HUES64 (cell line): ENCODE measurements around the gene ERG28.
"Not testable (repeated sequence)": the region's sequence is repeated elsewhere in the genome, so short reads cannot be mapped to it uniquely, and the experiment has no call there.

Source experiments
- H3K27ac ChIP-seq: 2 replicates; pipeline ENCODE4 v1.7.0; 2013; ENCODE audit warnings: low read depth, low read length, inconsistent platforms
- H3K27me3 ChIP-seq: 2 replicates; pipeline ENCODE4 v1.6.1; 2013; ENCODE audit warnings: mild to moderate bottlenecking, low read length; ENCODE audit not compliant: insufficient read depth
- H3K36me3 ChIP-seq: 2 replicates; pipeline ENCODE4 v1.6.1; 2013; ENCODE audit warnings: mild to moderate bottlenecking, low read length; ENCODE audit not compliant: insufficient read depth
- H3K4me1 ChIP-seq: 2 replicates; pipeline ENCODE4 v1.6.1; 2013; ENCODE audit warnings: mild to moderate bottlenecking, low read length, moderate library complexity; ENCODE audit not compliant: insufficient read depth
- H3K4me3 ChIP-seq: 2 replicates; pipeline ENCODE4 v1.5.1; 2013; ENCODE audit warnings: mild to moderate bottlenecking, low read length, moderate library complexity
- H3K9ac ChIP-seq: 2 replicates; pipeline ENCODE4 v1.6.1; 2013; ENCODE audit warnings: mild to moderate bottlenecking, low read depth, low read length
- H3K9me3 ChIP-seq: 2 replicates; pipeline ENCODE4 v1.6.1; 2013; ENCODE audit warnings: low read depth, low read length; ENCODE audit not compliant: insufficient read depth
- WGBS: fragments of 150-250, 120-280 bp; methylation state at CpG from one replicate; pipeline ENCODE4 v1.1.7; 2013; ENCODE audit warnings: missing lambda C conversion rate; 5-methylcytosine and 5-hydroxymethylcytosine counted together

The ERG28 gene

DNA sequence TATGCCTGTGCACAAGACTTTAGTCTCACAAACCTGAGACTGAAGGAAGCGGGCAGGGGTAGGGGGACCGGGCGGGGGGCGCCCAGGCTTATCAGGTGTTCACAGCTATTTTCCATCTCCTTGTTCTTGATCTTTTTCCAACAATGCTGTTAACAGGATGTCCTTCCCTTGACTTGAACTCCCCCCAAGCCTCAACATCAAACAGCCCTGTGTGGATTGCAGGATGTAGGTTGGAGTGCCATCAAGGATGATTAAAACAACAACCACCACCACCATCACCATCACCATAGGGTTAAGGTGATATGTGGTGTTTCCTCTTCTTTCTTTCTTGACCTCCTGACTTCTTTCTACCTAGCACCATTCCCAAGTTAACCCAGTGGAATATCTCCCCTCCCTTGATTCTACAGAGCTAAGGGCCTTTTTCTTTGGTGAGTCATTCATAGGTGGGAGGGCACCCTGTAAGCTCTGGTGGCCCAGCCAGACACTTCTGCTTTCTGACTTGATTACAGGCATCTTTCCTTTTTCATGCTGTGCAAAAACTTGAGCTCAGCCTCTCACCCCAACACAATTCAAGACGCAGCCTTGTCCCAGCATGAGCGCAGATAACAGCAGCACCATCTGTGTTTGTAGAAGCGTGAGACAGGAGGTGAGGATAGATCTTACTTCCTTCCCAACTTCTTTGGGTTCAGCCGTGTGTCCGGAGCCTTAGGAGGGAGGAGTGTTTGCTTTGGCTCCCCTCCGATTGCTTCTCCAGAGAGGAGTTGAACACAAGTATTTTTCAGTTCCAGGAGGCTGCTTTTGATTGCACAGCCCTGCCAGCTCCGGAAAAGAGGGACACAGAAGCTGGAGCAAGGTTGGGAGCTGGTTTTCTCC, 55.5 kb downstream of the ERG28 start:
- H3K9me3 ChIP-seq = no peaks in the 10 kb centered on the region
- H3K9ac ChIP-seq = no peak overlapping the region
- no peaks in the 10 kb centered on the region for H3K27me3 ChIP-seq
- 84% methylated on average over 11 of the region's 11 CpGs for WGBS
- no peaks in the 10 kb centered on the region; the same call in 1 of the 2 replicates for H3K4me1 ChIP-seq
- H3K4me3 ChIP-seq = no peak overlapping the region
- H3K36me3 ChIP-seq = no peaks in the 10 kb centered on the region
- H3K27ac ChIP-seq = no peak overlapping the region

DNA sequence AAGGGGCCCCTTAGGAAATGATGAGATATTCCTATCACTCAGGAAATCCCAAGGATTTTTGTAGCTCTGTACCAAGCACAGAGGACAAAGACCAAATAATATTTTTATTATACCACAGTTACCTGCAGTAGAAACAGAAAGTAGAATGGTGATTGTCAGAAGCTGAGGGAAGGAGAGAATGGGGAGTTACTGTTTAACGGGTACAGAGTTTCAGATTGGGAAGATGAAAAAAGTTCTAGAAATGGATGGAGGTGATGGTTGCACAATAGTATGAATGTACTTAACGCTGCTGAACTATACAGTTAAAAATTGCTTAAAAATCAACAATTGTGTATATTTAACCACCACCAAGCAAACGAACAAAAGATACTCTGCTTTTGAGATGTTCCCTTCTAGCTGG, 58.2 kb downstream of the ERG28 start:
- Histone ChIP-seq H3K27me3 (no peaks in the 10 kb centered on the region), H3K4me1 (no peaks in the 10 kb centered on the region; the same call in 1 of the 2 replicates), H3K27ac (no peak overlapping the region), H3K4me3 (no peak overlapping the region), H3K9me3 (no peaks in the 10 kb centered on the region), H3K9ac (no peak overlapping the region), H3K36me3 (no peaks in the 10 kb centered on the region)
- WGBS = 96% methylated on average over 3 of the region's 3 CpGs

GRCh38 chr14:75601061-75601460, 59.6 kb downstream of the ERG28 start:
- WGBS = 98% methylated on average over 5 of the region's 6 CpGs
- H3K36me3 ChIP-seq = not testable (repeated sequence)

DNA sequence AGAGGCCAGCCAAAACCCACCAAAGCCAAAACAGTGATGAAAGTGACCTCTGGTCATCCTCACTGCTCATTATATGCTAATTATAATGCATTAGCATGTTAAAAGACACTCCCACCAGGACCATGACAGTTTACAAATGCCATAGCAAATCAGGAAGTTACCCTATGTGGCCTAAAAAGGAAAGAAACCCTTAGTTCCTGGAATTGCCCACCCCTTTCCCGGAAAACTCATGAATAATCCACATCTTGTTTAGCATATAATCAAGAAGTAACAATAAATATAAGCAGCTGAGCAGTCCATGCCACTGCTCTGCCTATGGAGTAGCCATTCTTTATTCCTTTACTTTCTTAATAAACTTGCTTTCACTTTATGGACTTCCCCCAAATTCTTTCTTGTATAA, 60.6 kb downstream of the ERG28 start:
- H3K4me3 ChIP-seq, H3K9ac ChIP-seq, H3K9me3 ChIP-seq, H3K4me1 ChIP-seq, H3K27ac ChIP-seq, H3K36me3 ChIP-seq, H3K27me3 ChIP-seq: not testable (repeated sequence)
- WGBS = 78% methylated on average over 1 of the region's 1 CpG

More at GRCh38 chr14:75601061-75601460, 59.6 kb downstream of the ERG28 start:
- H3K9ac ChIP-seq, H3K9me3 ChIP-seq, H3K4me1 ChIP-seq, H3K4me3 ChIP-seq, H3K27me3 ChIP-seq, H3K27ac ChIP-seq: not testable (repeated sequence)
